ENCODE results near the gene CTBP2.
"Not testable (repeated sequence)": the region's sequence is repeated elsewhere in the genome, so short reads cannot be mapped to it uniquely, and the experiment has no call there.

Gene CTBP2

GRCh38 chr10:125060482-125060825, 99.9 kb downstream of the CTBP2 start:
- DNase-seq, result peak; percentile 68

- no peak for DNase-seq
These were observed 100.3 kb downstream of the CTBP2 start for GRCh38 chr10:125060026-125060425.

- DNase-seq, result not testable (repeated sequence)
These were observed 101.0 kb downstream of the CTBP2 start for GRCh38 chr10:125059348-125059747.

DNA sequence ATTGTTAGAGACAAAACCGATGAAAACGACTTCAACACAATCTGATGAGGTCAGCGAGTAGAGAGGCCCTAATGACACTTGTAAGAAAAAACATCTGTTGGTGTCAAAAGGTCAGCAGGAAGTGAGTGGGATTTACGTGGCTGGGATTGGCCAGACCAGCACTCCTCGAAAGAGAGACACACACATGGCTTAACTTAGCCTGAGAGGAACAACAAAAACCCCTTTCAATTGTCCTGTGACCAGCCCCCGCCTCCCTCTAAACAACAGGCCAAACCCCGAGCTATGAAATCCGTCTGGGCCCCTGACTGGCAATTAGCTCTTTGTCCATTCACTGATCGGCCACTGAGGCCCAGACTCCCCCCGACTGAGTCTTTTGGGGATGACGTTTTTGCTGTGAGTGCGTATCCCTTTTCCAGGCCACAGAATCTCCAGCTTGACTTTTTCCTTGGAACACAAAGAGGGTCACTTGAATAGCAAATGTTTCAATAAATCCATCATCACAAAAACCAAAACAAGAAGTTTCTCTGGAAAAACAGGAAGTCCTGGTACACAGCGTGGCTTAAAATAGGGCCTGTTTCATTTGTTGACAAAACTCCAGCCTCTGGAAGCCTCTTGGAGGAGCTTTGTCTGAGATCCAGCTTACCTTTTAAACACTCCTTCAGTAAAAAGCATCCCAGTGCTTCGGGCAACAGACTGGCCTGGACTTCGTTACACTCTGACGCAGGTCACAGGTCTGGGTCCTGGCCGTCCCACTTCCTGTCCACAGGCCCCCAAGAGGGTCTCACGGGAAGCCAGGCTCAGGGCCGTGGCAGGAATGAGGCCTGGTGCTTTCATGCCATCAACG, 103.0 kb downstream of the CTBP2 start:
- DNase-seq, result no peak

- DNase-seq, result no peak
These were observed 103.9 kb downstream of the CTBP2 start for GRCh38 chr10:125056161-125057132.

DNA sequence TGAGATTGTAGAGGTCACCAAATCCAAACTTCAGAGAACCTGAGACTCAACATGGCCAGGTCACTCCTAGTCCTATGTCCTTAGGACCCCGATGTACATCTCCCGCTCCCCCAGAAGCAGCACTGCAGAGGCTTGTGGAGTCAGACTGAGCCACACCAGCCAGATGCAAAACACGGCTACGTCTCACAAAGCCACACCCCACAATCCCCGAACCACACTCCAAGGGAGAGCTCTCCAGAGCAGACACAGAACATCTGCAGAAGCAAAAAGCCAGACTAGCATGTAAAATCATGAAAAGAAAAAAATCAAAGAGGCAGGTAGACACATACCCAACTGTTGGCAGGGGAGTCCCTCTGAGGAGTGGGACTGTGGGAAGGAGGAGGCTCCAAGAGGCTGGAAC, 104.9 kb downstream of the CTBP2 start:
- DNase-seq, result no peak

DNA sequence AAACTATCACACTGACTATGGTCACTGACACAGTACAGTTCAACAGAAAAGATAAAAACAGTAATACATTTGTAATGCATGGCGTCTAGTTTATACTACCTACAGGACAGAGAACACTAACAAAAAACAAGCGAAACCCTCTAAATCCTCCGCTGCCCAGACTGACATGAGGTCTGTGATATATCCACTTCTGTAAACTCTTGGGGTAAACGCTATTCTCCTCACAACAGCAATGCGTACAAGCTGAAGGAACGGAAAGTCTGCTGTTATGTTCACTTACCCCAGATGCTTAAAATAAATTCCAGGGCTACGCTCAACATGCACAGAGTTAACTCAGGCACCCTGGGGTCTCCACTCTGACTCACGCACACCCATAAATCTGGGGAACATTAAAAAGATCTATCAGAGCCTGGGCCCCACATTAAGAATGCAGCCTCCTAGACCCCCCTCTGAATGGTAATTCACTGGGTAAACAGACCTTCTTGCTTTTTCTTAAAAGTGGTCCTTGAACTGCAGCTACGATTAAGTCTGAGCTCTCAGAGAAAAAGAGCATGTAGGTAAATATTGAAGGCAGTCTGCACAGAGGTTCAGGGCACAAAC, 105.6 kb downstream of the CTBP2 start:
- no peak for DNase-seq

DNA sequence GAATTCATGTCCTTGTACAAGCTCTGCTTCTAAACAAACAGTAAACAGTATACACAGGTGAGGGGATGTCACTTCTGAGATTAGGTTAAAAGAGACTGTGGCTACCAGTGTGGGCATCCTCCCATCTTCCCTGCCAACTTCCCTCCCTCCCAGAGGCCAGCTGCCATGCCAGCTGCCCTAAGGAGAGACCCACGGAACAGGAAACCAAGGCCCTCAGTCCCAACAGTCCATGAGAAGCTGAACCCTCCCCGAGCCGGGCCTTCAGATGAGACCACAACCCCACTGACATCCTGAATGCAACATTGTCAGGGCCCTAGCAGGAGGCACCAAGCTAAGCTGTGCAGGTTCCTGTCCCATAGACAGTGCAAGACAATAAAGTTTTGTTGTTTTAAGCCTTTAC, 106.1 kb downstream of the CTBP2 start:
- DNase-seq, result no peak

DNA sequence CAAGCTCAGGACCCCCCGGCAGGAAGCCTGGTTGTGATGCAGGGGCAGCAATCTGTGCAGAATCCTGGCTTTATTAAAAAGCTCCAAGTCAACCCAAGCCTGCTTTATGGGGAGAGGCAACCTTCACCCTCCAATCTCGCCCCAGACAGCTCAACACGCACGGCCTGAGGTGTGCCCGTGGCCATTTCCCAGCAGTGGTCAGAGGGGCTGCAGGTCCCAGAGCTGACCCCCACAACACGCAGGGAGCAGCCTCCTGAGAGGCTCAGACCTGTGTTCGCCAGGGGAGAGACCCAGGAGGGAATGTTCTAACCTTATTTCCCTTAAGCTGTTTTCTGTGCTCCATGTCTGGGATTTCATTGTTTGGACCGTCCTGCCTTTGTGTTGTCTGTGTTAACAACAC, 108.2 kb downstream of the CTBP2 start:
- DNase-seq, result no peak

DNA sequence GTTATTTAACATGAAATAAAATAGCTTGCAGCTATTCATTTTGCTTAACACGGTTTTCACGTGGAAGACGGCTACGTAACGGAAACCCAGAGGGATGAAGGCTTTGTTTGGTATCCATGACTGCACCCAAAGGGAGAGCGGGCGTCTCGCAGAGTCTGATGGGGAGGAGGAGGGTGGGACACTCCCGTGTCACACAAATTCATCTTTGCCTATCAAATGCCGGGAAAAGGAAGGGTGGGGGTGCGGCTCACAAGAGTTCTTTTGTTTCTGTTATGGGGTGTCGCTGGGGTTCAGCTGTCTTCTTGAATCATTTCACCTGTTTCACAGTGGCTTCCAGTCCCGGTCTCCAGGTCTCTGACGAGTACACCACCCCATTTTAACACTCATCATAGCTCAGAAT, 110.0 kb downstream of the CTBP2 start:
- DNase-seq, result no peak

DNA sequence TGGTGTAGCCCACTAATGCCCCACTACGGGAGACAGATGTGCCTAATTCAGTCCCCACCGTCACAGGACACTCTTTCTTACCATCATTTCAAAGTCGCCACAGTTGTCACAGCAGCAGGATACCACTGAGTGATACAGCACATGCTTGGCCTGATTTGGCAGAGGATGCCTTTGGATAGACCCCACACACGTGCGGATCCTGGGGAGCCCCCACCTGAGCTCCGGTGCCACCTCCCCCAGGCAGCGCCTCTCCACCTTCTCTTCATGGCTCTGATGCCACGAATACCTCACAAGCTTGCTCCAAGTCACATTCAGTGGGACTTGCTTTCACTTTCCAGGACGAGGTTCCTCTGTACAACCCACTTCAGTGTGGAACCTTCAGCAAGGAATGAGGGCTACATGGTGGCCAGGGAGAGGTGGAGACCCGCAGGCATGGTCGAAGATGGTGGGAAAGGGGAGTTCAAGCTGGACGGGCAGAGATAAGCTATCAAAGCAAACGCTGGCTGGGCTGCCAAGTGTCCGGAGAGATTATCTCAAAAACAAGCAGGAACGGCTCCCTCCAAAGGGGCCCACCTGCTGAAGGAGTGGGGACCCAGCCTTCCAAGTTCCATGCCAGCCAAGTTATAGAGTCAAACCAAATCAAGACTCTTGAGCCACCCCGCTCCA, 111.0 kb downstream of the CTBP2 start:
- no peak for DNase-seq

DNA sequence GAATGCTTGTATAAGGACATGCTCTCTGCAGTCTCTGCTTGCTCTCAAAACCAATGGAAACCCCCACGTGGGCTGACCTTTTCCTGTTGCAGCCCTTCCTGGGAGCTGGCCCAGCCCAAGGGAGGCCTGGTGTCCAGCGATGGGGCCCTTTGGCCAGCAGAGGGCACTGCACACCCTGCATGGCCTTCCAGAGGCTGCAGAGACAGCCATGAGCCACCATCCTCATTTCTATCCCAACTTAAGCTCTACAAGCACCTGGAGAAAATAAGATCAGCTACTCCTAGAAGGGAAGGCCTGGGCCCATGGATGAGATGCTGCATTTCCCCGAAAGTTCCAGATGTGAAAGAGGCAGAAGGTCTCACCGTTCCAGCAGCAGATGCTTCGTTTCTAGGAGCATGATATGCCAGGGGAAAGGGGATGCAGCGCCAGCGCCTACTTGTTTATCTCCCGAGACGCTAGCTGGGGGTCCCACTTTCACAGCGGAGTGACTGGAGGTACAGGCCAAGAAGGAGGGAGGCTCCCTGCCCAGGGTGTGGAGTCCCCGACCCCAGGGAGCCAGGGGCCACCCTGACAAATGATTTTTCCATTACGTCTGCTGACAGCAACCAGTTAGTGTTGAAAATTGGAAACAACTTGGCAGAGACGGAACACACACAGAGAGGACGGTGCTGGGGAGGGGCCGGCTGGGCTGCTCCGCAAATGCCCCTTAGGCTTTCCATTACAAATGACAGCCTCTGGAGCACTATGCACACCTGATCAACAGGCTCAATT, 112.1 kb downstream of the CTBP2 start:
- DNase-seq, result peak; percentile 81

DNA sequence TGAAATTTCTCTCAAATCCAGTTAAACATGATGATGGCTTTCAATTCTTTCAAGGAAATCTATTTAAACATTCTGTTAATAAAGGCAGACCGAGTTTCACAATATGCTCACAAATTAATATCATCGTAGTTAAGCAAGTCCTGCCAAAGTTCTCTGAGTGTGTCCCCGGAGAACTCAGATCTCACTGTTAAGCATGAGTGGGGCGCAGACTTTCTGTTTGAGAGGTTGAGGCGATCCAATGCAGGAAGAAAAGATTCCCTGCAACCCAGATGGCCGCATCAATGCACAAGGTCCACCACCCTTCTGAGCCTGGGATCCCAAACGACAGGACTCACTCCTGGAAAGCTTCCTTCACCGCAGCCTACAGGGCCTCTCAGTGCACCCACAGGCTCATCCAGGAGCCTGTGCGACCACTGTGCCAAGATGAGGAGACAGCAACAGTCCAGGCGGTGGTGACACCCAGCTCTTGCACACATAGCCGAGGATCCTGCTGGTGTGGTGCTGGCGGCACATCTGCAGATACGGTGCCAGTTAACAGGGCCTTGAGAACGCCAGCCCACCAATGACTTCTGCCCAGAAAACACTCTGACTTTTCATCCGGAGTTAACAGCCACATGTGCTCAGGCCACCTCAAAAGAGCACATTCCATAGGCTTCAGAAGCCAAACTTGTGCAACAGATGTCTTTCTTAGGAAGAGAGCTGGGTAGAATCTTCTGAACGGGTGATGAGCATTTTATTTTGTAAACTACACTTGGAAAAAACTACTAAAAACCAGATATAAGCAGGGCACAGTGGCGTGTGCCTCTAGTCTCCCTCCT, 116.3 kb downstream of the CTBP2 start:
- DNase-seq, result no peak

- no peak for DNase-seq
These were observed 118.4 kb downstream of the CTBP2 start for GRCh38 chr10:125041856-125042506.

GRCh38 chr10:125039354-125039769, 121.0 kb downstream of the CTBP2 start:
- no peak for DNase-seq

DNA sequence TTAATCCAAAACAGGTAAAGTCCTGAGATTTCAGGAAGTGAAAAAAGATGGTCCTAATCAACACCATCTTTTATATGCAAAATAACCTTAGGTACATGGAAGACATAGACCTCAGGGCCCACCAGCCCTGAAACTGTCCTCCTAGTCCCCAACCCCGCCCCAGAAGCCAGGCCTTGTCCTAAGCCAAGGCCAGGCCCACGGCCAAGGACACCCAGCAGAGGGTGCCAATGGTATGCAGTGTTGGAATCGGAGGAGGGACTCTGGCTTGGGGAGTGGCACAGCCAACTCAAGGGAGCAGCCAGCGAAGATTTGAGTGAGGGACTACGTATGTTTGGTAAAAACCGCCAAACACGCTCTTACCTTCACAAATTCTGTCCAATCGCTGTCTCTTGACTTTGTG, 121.7 kb downstream of the CTBP2 start:
- no peak for DNase-seq

- peak; percentile 79 for DNase-seq
These were observed 123.1 kb downstream of the CTBP2 start for GRCh38 chr10:125037145-125037877.

GRCh38 chr10:125035588-125036295, 124.6 kb downstream of the CTBP2 start:
- no peak for DNase-seq

- peak; percentile 95 for DNase-seq
These were observed 125.2 kb downstream of the CTBP2 start for GRCh38 chr10:125035136-125035535.

All from kidney glomerular epithelial cell (primary cell).